ENCODE measurements around the gene IL31RA.

DNA sequence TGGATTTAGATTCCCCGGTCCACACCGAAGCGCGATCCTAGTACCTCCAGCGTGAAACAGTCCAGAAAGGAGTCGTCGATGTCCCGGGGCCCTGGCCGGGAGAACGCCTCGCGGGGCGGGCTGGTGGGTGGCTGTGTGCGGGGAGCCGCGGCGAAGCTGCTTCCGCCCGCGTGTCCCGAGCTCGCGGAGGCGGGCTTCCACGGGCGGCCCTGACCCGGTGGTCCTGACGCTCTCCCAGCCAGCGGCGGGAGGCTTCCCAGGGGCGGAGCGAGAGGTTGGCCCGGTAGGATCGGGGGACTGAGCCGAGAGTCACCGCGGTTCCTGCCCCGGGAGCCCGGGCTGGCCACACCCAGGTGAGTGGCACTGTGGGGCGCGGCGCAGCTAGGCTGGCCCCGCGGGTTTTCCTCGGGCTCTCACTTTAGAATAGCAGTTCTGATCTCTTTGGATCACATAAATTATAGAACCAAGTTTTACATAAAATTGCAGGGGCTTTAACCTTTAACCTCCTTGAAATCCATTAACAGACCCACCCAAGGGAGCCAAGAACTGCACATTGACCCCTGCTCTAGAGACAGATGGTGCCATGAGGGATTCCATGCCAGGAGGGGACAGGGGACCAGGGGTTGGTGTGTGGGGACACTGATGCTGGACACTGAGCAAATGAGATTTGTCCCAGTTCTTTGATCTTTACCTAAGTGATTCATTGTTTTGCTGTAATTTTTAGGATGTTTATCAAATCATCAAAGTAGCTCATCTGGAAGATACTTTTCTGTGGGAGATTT is 29.2 kb upstream of the IL31RA start:
- TF ChIP-seq CTCF (conservative IDR thresholded peaks at IDR 0.05; ENCODE audit: low read length) (no peak), EZH2phosphoT487 (IDR thresholded peaks at IDR 0.05; ENCODE audit: borderline replicate concordance) (no peak)
